Measurements from ENCODE around the gene ZNF654.

DNA sequence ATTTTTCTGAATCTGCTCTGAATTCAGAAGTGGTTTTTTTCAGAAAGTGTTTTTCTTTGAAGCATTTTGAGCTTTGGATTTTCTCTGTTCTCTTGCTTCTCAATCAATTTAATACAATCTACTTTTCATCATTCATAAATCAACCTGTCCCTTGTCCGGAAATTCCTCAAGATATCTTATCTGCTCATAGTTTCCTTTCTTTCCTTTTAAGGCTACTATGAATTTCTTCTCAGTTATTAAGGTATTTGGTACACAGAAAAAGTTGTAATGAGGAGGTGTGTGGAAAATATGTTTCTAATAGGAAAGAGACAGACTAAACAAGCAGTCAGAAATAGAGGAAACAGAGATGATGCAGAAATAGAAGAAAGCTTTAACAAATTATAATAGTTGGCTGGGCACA lies 14.6 kb upstream of the ZNF654 start:
- TF ChIP-seq BHLHE40 (IDR thresholded peaks at IDR 0.05; ENCODE audit: borderline replicate concordance) (no peak), LEF1 (IDR thresholded peaks at IDR 0.05; ENCODE audit: borderline replicate concordance) (no peak), SP1 (IDR thresholded peaks at IDR 0.05) (no peak), FOXK2 (IDR thresholded peaks at IDR 0.05) (no peak), SUZ12 (IDR thresholded peaks at IDR 0.05) (no peak), FOXM1 (IDR thresholded peaks at IDR 0.05; ENCODE audit: borderline replicate concordance) (no peak), ZNF384 (IDR thresholded peaks at IDR 0.05) (no peak), HDGF (IDR thresholded peaks at IDR 0.05; ENCODE audit: borderline replicate concordance) (no peak), TARDBP (IDR thresholded peaks at IDR 0.05) (no peak), ARNT (IDR thresholded peaks at IDR 0.05) (no peak)
- TF ChIP-seq, protein P1, sequence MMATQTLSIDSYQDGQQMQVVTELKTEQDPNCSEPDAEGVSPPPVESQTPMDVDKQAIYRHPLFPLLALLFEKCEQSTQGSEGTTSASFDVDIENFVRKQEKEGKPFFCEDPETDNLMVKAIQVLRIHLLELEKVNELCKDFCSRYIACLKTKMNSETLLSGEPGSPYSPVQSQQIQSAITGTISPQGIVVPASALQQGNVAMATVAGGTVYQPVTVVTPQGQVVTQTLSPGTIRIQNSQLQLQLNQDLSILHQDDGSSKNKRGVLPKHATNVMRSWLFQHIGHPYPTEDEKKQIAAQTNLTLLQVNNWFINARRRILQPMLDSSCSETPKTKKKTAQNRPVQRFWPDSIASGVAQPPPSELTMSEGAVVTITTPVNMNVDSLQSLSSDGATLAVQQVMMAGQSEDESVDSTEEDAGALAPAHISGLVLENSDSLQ (IDR thresholded peaks at IDR 0.05) = no peak
